ENCODE data around the gene PELO. TPM values are rescaled to one million over a fixed set of nuclear protein-coding genes. Genes with fewer than 3 reads are reported as not detected.
"Not testable (repeated sequence)": the region's sequence is repeated elsewhere in the genome, so short reads cannot be mapped to it uniquely, and the experiment has no call there.

PELO gene
- total RNA-seq, 1 donor from 2014 or later = 10.6 TPM

- peak; percentile 9 for TF ChIP-seq CTCF (conservative IDR thresholded peaks at IDR 0.05; ENCODE audit: low read depth, low read length)
- no peak for DNase-seq (ENCODE audit: low read depth)
Observed at GRCh38 chr5:52811067-52811749, 23.5 kb downstream of the PELO start.

GRCh38 chr5:52814352-52815148 is 26.8 kb downstream of the PELO start:
- no peak overlapping the region for H3K4me3 ChIP-seq (ENCODE audit: low read depth, low read length)
- no peak for DNase-seq (ENCODE audit: low read depth)
- TF ChIP-seq CTCF (conservative IDR thresholded peaks at IDR 0.05; ENCODE audit: low read depth, low read length) = no peak

More at GRCh38 chr5:52811067-52811749, 23.5 kb downstream of the PELO start:
- H3K4me3 ChIP-seq (ENCODE audit: low read depth, low read length) = no peak overlapping the region

GRCh38 chr5:52817818-52818217 is 30.1 kb downstream of the PELO start:
- no peak for TF ChIP-seq CTCF (conservative IDR thresholded peaks at IDR 0.05; ENCODE audit: low read depth, low read length)

GRCh38 chr5:52818360-52818759 is 30.6 kb downstream of the PELO start:
- no peak overlapping the region for H3K4me3 ChIP-seq (ENCODE audit: low read depth, low read length)
- DNase-seq (ENCODE audit: low read depth) = no peak
- TF ChIP-seq CTCF (conservative IDR thresholded peaks at IDR 0.05; ENCODE audit: low read depth, low read length) = no peak

More at GRCh38 chr5:52817818-52818217, 30.1 kb downstream of the PELO start:
- no peak for DNase-seq (ENCODE audit: low read depth)
- no peak overlapping the region for H3K4me3 ChIP-seq (ENCODE audit: low read depth, low read length)

GRCh38 chr5:52818807-52819206 is 31.1 kb downstream of the PELO start:
- not testable (repeated sequence) for H3K4me3 ChIP-seq (ENCODE audit: low read depth, low read length); DNase-seq (ENCODE audit: low read depth)

GRCh38 chr5:52821901-52822300 is 34.2 kb downstream of the PELO start:
- TF ChIP-seq CTCF (conservative IDR thresholded peaks at IDR 0.05; ENCODE audit: low read depth, low read length) = no peak
- no peak overlapping the region for H3K4me3 ChIP-seq (ENCODE audit: low read depth, low read length)
- DNase-seq (ENCODE audit: low read depth) = no peak

GRCh38 chr5:52822437-52822836 is 34.7 kb downstream of the PELO start:
- DNase-seq (ENCODE audit: low read depth) = no peak
- H3K4me3 ChIP-seq (ENCODE audit: low read depth, low read length) = no peak overlapping the region
- TF ChIP-seq CTCF (conservative IDR thresholded peaks at IDR 0.05; ENCODE audit: low read depth, low read length) = no peak
